Activated gamma-delta T cell (primary cell): Measurements from ENCODE around the gene BRAF.
"Not testable (repeated sequence)": the region's sequence is repeated elsewhere in the genome, so short reads cannot be mapped to it uniquely, and the experiment has no call there.

Source experiments
- DNase-seq: peaks from one replicate; lab custom pipeline; 2025; lab: John Stamatoyannopoulos, UW
- total RNA-seq, 2 donors: gene quantifications; one replicate each; lab custom pipeline; 2026; lab: John Stamatoyannopoulos, UW

Gene BRAF
- total RNA-seq: 99.8 to 116 reads per million in 2 donors

- peak; percentile 88 for DNase-seq
Observed at GRCh38 chr7:140924821-140925421, at the start of gene BRAF. TSS of gene BRAF (minus strand) at chr7:140924929. CDS start at chr7:140924703, 226 bp downstream.

GRCh38 chr7:140972876-140973829, 48.4 kb upstream of the BRAF start:
- no peak for DNase-seq

GRCh38 chr7:140972344-140972743, 47.6 kb upstream of the BRAF start:
- no peak for DNase-seq

- DNase-seq: no peak
Observed at GRCh38 chr7:140967438-140967837, 42.7 kb upstream of the BRAF start.

- no peak for DNase-seq
Observed at GRCh38 chr7:140966561-140967233, 42.0 kb upstream of the BRAF start.

GRCh38 chr7:140961117-140961516, 36.4 kb upstream of the BRAF start:
- DNase-seq: no peak

- DNase-seq: not testable (repeated sequence)
Observed at GRCh38 chr7:140956997-140957396, 32.3 kb upstream of the BRAF start.

- DNase-seq: no peak
Observed at GRCh38 chr7:140945940-140946339, 21.2 kb upstream of the BRAF start.

- not testable (repeated sequence) for DNase-seq
Observed at GRCh38 chr7:140942242-140942641, 17.5 kb upstream of the BRAF start.

- no peak for DNase-seq
Observed at GRCh38 chr7:140940898-140941297, 16.2 kb upstream of the BRAF start.

GRCh38 chr7:140937702-140938264, 13.1 kb upstream of the BRAF start:
- no peak for DNase-seq

GRCh38 chr7:140928491-140929309, 4.0 kb upstream of the BRAF start:
- no peak for DNase-seq

GRCh38 chr7:140927945-140928344, 3.2 kb upstream of the BRAF start:
- not testable (repeated sequence) for DNase-seq

- DNase-seq: no peak
Observed at GRCh38 chr7:140927351-140927750, 2.6 kb upstream of the BRAF start.

GRCh38 chr7:140926021-140926817, 1.5 kb upstream of the BRAF start:
- no peak for DNase-seq

GRCh38 chr7:140924019-140924820, 509 bp downstream of the BRAF start:
- DNase-seq: peak; percentile 86

- no peak for DNase-seq
Observed at GRCh38 chr7:140923358-140924006, 1.2 kb downstream of the BRAF start.

- DNase-seq: no peak
Observed at GRCh38 chr7:140922741-140923345, 1.9 kb downstream of the BRAF start.

- no peak for DNase-seq
Observed at GRCh38 chr7:140920745-140921144, 4.0 kb downstream of the BRAF start.
